Neural cell (in vitro differentiated cells): ENCODE data around the gene LYPD6B. TPM values are rescaled to one million over a fixed set of nuclear protein-coding genes. Genes with fewer than 3 reads are reported as not detected.

ENCODE experiments used
- H2AFZ ChIP-seq: fragments of 200-600, 300-800 bp; sonication (generic), shearing (Covaris generic); 2 replicates; pipeline ENCODE4 v1.6.0; 2014; ENCODE audit warnings: low read depth, mild to moderate bottlenecking, antibody characterized with exemption, low read length, moderate library complexity
- H3F3A ChIP-seq: fragments of 200-600 bp; shearing (Covaris generic); 2 replicates; pipeline ENCODE4 v1.6.1; 2016; ENCODE audit warnings: mild to moderate bottlenecking, moderate library complexity, mixed read lengths, antibody characterized with exemption, low read length; ENCODE audit not compliant: insufficient read depth, poor library complexity, severe bottlenecking
- H3K27ac ChIP-seq: fragments of 200-600, 300-800 bp; sonication (generic), shearing (Covaris generic); 2 replicates; pipeline ENCODE4 v1.5.1; 2014; ENCODE audit warnings: mild to moderate bottlenecking, low read length, moderate library complexity
- H3K27me3 ChIP-seq: fragments of 300-800, 200-600 bp; sonication (generic), shearing (Covaris generic); 2 replicates; pipeline ENCODE4 v1.6.0; 2014; ENCODE audit warnings: mild to moderate bottlenecking, low read depth, low read length, moderate library complexity; ENCODE audit not compliant: insufficient read depth
- H3K36me3 ChIP-seq: fragments of 300-800, 200-600 bp; sonication (generic), shearing (Covaris generic); 2 replicates; pipeline ENCODE4 v1.5.1; 2014; ENCODE audit warnings: mild to moderate bottlenecking, antibody characterized with exemption, low read length, moderate library complexity; ENCODE audit not compliant: insufficient read depth
- H3K4me2 ChIP-seq: fragments of 300-800, 200-600 bp; sonication (generic), shearing (Covaris generic); 2 replicates; pipeline ENCODE4 v1.6.0; 2014; ENCODE audit warnings: mild to moderate bottlenecking, low read length
- H3K4me3 ChIP-seq: fragments of 300-800, 200-600 bp; sonication (generic), shearing (Covaris generic); 2 replicates; pipeline ENCODE4 v1.5.1; 2014; ENCODE audit warnings: mild to moderate bottlenecking, low read length, moderate library complexity
- H3K79me2 ChIP-seq: fragments of 200-600 bp; shearing (Covaris generic); replicated peaks from 2 replicates; pipeline ENCODE4 v1.6.0; 2014; ENCODE audit warnings: mild to moderate bottlenecking, low read length, moderate library complexity; ENCODE audit not compliant: insufficient read depth
- H3K9ac ChIP-seq: fragments of 300-800, 200-600 bp; sonication (generic), shearing (Covaris generic); 2 replicates; pipeline ENCODE4 v1.6.1; 2016; ENCODE audit warnings: mild to moderate bottlenecking, low read length, mixed read lengths
- H3K9me2 ChIP-seq: fragments of 200-600 bp; shearing (Covaris generic); 2 replicates; pipeline ENCODE4 v1.6.1; 2016; ENCODE audit warnings: mild to moderate bottlenecking, low read length, mixed read lengths; ENCODE audit not compliant: insufficient read depth
- H3K9me3 ChIP-seq: fragments of 200-600, 300-800 bp; sonication (generic), shearing (Covaris generic); 2 replicates; pipeline ENCODE4 v1.6.1; 2016; ENCODE audit warnings: mild to moderate bottlenecking, mixed run types, low read length, moderate library complexity, mixed read lengths
- H4K20me1 ChIP-seq: fragments of 200-600 bp; shearing (Covaris generic); 2 replicates; pipeline ENCODE4 v1.6.1; 2016; ENCODE audit warnings: mild to moderate bottlenecking, mixed run types; ENCODE audit not compliant: insufficient read depth
- EP300 ChIP-seq: fragments of 450-650 bp; conservative IDR thresholded peaks from 2 replicates; pipeline ENCODE4 v1.6.1; 2014; ENCODE audit warnings: antibody characterized with exemption, mild to moderate bottlenecking, moderate library complexity; ENCODE audit not compliant: poor library complexity, severe bottlenecking
- EZH2 ChIP-seq: fragments of 200-600, 300-800 bp; shearing (Covaris generic), sonication (generic); IDR thresholded peaks from 2 replicates; pipeline ENCODE4 v1.6.1; 2014; ENCODE audit warnings: antibody characterized with exemption, low read length, borderline replicate concordance, mild to moderate bottlenecking; ENCODE audit not compliant: insufficient read depth, poor library complexity, severe bottlenecking
- MXI1 ChIP-seq: fragments of 450-650 bp; conservative IDR thresholded peaks from 2 replicates; pipeline ENCODE4 v1.6.1; 2014; ENCODE audit warnings: antibody characterized with exemption, mild to moderate bottlenecking; ENCODE audit not compliant: poor library complexity, severe bottlenecking
- POLR2AphosphoS5 ChIP-seq: IDR thresholded peaks from 2 replicates; pipeline ENCODE4 v1.6.1; 2012
- RAD21 ChIP-seq: fragments of 450-650 bp; conservative IDR thresholded peaks from 2 replicates; pipeline ENCODE4 v1.6.1; 2014; ENCODE audit warnings: antibody characterized with exemption, mild to moderate bottlenecking, moderate library complexity
- REST ChIP-seq: IDR thresholded peaks from 2 replicates; pipeline ENCODE4 v1.6.1; 2012; ENCODE audit warnings: borderline replicate concordance
- SMC3 ChIP-seq: fragments of 450-650 bp; conservative IDR thresholded peaks from 2 replicates; pipeline ENCODE4 v1.6.1; 2014; ENCODE audit warnings: antibody characterized with exemption, mild to moderate bottlenecking, moderate library complexity; ENCODE audit not compliant: poor library complexity
- TAF1 ChIP-seq: IDR thresholded peaks from 2 replicates; pipeline ENCODE4 v1.6.1; 2012; ENCODE audit warnings: low read depth
- polyA plus RNA-seq: library from polyadenylated mRNA; depleted of rRNA; stranded (reverse); fragments of >200 nt; gene quantifications from 2 replicates; pipeline ENCODE4 v1.2.3, GENCODE V29; 2014
- TF ChIP-seq, protein P1 (sequence below): fragments of 450-650 bp; IDR thresholded peaks from 2 replicates; pipeline ENCODE4 v1.5.1; 2014; ENCODE audit warnings: antibody characterized with exemption, mild to moderate bottlenecking, moderate library complexity; ENCODE audit not compliant: poor library complexity, severe bottlenecking

LYPD6B gene
- polyA plus RNA-seq, 1 donor from 2014 or later, result 0.68 TPM

- H3K36me3 ChIP-seq, result no peaks in the 10 kb centered on the region
- TF ChIP-seq, protein P1, sequence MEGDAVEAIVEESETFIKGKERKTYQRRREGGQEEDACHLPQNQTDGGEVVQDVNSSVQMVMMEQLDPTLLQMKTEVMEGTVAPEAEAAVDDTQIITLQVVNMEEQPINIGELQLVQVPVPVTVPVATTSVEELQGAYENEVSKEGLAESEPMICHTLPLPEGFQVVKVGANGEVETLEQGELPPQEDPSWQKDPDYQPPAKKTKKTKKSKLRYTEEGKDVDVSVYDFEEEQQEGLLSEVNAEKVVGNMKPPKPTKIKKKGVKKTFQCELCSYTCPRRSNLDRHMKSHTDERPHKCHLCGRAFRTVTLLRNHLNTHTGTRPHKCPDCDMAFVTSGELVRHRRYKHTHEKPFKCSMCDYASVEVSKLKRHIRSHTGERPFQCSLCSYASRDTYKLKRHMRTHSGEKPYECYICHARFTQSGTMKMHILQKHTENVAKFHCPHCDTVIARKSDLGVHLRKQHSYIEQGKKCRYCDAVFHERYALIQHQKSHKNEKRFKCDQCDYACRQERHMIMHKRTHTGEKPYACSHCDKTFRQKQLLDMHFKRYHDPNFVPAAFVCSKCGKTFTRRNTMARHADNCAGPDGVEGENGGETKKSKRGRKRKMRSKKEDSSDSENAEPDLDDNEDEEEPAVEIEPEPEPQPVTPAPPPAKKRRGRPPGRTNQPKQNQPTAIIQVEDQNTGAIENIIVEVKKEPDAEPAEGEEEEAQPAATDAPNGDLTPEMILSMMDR, result no peak
- TF ChIP-seq EP300, result no peak
- TF ChIP-seq SMC3, result no peak
- TF ChIP-seq MXI1, result no peak
- no peak for TF ChIP-seq EZH2
- TF ChIP-seq TAF1, result no peak
- no peak for TF ChIP-seq RAD21
- no peak for TF ChIP-seq REST
- TF ChIP-seq POLR2AphosphoS5, result no peak
- H3K4me3 ChIP-seq, result peak overlapping the region; percentile 31
- no peaks in the 10 kb centered on the region for H3K9me2 ChIP-seq
- no peaks in the 10 kb centered on the region for H3K27me3 ChIP-seq
- H3F3A ChIP-seq, result no peaks in the 10 kb centered on the region
- H3K79me2 ChIP-seq, result no peaks in the 10 kb centered on the region
- no peaks in the 10 kb centered on the region for H4K20me1 ChIP-seq
- no peaks in the 10 kb centered on the region for H3K9me3 ChIP-seq
- no peak overlapping the region for H3K9ac ChIP-seq
- H3K27ac ChIP-seq, result peak overlapping the region; percentile 42
- H3K4me2 ChIP-seq, result peak overlapping the region; percentile 26
- no peak overlapping the region for H2AFZ ChIP-seq
Observed at GRCh38 chr2:149064856-149065630, 26.5 kb downstream of the LYPD6B start.

DNA sequence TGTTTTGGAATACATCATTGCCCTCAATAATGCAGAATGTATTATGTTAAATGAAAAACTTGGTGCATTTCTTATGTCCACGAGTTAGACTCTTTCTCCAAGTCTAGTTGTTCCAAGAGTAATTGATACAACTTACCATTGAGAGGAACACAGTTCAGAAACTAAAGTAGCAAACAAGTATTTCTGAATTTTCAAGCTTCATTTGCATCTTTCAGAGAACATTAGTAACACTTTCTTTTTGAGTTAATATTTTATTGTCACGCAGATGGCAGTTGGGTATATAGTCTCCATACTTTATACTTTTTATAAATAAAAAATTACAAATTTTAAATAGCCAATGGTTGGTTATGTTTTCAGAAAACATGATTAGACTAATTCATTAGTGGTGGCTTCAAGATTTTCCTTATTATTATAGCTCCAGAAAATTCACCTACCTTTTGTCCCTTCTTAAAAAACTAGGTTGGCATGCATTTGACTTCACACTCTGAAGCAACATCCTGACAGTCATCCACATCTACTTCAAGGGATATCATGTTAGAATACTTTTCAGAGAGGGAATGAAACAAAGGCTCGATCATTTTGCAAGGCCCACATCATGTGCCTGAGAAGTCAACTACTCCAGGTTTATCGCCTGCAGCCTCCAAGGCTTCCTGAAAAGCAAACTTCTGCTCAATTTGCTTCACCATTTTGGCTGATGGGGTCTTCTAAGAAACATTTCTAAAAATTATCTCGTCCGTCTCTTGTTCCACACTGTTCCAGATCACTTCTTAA, 29.9 kb downstream of the LYPD6B start:
- Histone ChIP-seq H4K20me1 (no peaks in the 10 kb centered on the region), H3K36me3 (no peaks in the 10 kb centered on the region), H3K27me3 (no peaks in the 10 kb centered on the region), H3K9me3 (no peaks in the 10 kb centered on the region), H3K9ac (no peak overlapping the region), H3F3A (no peaks in the 10 kb centered on the region), H3K9me2 (no peaks in the 10 kb centered on the region), H3K4me3 (no peak overlapping the region), H3K79me2 (no peaks in the 10 kb centered on the region), H3K4me2 (no peak overlapping the region), H2AFZ (no peak overlapping the region), H3K27ac (no peak overlapping the region)
- TF ChIP-seq RAD21 (no peak), REST (no peak), EP300 (no peak), MXI1 (no peak), SMC3 (no peak)
